Testis (tissue), 2 donors: ENCODE data around the gene ELMOD1.

Source experiments
- POLR2A ChIP-seq: fragments of 450-650 bp; IDR thresholded peaks from one replicate; pipeline ENCODE4 v1.6.1; 2017; ENCODE audit warnings: antibody characterized with exemption, mild to moderate bottlenecking, moderate library complexity
- TF ChIP-seq, protein P1 (sequence below), 3 experiments: fragments of 450-650 bp in 2 of 3; fragments of 200-600 bp in 1 of 3; sonication (generic) in 1 of 3; IDR thresholded peaks; one replicate each; pipeline ENCODE4 v1.5.1; 2016 to 2019; ENCODE audit warnings: antibody characterized with exemption in 3 of 3, mild to moderate bottlenecking in 2 of 3, moderate library complexity in 1 of 3

DNA sequence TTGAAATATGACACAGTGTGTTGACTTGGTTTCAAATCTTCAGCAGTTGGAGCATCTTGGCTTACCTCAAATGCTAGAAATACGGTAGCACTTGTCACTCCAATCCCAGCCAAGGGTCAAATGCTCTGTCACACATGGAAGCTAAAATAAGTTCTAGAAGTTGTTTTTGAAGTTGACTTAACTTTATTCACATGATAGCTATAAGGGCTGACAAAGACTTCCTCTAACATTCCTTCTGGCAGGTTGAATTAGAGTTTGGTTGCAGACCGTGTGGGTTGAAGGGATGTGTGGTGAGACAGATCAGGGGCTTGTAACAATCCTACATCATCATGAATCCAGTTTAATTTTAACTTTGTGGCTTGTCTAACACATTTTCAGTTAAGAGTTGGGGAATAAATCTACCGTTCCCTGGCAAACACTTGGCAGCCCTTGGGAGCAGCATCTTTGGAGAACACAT is 116.3 kb downstream of the ELMOD1 start:
- TF ChIP-seq, protein P1, sequence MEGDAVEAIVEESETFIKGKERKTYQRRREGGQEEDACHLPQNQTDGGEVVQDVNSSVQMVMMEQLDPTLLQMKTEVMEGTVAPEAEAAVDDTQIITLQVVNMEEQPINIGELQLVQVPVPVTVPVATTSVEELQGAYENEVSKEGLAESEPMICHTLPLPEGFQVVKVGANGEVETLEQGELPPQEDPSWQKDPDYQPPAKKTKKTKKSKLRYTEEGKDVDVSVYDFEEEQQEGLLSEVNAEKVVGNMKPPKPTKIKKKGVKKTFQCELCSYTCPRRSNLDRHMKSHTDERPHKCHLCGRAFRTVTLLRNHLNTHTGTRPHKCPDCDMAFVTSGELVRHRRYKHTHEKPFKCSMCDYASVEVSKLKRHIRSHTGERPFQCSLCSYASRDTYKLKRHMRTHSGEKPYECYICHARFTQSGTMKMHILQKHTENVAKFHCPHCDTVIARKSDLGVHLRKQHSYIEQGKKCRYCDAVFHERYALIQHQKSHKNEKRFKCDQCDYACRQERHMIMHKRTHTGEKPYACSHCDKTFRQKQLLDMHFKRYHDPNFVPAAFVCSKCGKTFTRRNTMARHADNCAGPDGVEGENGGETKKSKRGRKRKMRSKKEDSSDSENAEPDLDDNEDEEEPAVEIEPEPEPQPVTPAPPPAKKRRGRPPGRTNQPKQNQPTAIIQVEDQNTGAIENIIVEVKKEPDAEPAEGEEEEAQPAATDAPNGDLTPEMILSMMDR (IDR thresholded peaks at IDR 0.05), result no peak
- no peak for TF ChIP-seq POLR2A
